Measurements from ENCODE around the gene TIGIT.

DNA sequence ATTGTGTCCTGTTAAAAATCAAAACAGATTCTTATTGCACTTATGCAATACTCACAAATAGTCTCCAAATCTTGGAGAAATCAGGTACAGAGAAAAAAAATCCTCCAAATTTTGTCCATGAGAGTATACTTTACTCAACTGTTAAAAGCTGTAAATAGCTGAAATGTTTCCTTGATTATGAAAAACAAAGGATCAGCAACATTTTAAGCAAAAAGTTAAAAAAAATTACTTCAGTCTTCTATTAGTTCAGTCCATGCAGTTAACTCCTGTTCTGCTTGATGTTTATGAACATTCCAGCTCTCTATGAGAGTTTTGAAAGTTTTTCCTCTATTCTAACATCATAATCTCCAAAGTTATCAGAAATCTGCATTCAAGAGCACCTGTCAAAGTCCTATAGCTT is 33.7 kb upstream of the TIGIT start:
- no peak for TF ChIP-seq EZH2 (IDR thresholded peaks at IDR 0.05; ENCODE audit: low read depth, unreplicated experiment)
- TF ChIP-seq EZH2phosphoT487 (IDR thresholded peaks at IDR 0.05; ENCODE audit: unreplicated experiment), result no peak
- TF ChIP-seq CREB1 (CRISPR knock-in tag; IDR thresholded peaks at IDR 0.05; ENCODE audit: low read depth), result no peak
- TF ChIP-seq, protein P1, sequence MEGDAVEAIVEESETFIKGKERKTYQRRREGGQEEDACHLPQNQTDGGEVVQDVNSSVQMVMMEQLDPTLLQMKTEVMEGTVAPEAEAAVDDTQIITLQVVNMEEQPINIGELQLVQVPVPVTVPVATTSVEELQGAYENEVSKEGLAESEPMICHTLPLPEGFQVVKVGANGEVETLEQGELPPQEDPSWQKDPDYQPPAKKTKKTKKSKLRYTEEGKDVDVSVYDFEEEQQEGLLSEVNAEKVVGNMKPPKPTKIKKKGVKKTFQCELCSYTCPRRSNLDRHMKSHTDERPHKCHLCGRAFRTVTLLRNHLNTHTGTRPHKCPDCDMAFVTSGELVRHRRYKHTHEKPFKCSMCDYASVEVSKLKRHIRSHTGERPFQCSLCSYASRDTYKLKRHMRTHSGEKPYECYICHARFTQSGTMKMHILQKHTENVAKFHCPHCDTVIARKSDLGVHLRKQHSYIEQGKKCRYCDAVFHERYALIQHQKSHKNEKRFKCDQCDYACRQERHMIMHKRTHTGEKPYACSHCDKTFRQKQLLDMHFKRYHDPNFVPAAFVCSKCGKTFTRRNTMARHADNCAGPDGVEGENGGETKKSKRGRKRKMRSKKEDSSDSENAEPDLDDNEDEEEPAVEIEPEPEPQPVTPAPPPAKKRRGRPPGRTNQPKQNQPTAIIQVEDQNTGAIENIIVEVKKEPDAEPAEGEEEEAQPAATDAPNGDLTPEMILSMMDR (conservative IDR thresholded peaks at IDR 0.05; ENCODE audit: low read depth in 2 of 2), result no peak
- TF ChIP-seq POLR2AphosphoS5 (IDR thresholded peaks at IDR 0.05; ENCODE audit: low read depth), result no peak
- no peak for TF ChIP-seq NANOG (IDR thresholded peaks at IDR 0.05; ENCODE audit: borderline replicate concordance)
- TF ChIP-seq, protein P2, sequence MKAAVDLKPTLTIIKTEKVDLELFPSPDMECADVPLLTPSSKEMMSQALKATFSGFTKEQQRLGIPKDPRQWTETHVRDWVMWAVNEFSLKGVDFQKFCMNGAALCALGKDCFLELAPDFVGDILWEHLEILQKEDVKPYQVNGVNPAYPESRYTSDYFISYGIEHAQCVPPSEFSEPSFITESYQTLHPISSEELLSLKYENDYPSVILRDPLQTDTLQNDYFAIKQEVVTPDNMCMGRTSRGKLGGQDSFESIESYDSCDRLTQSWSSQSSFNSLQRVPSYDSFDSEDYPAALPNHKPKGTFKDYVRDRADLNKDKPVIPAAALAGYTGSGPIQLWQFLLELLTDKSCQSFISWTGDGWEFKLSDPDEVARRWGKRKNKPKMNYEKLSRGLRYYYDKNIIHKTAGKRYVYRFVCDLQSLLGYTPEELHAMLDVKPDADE (IDR thresholded peaks at IDR 0.05), result no peak

Data from GM23338 (cell line).